Stimulated activated CD4-positive, alpha-beta T cell treated with anti-CD3 and anti-CD28 coated beads, Interleukin-4, amount 100 ng/mL, for 1 hour (primary cell): ENCODE data around the gene TMEM187.
A peak's percentile ranks its signal among the peaks of the same experiment; 100 is the strongest.

Experiments used
- DNase-seq: peaks from one replicate; pipeline ENCODE4 v3.0.0-alpha.2; 2020

The TMEM187 gene, protein sequence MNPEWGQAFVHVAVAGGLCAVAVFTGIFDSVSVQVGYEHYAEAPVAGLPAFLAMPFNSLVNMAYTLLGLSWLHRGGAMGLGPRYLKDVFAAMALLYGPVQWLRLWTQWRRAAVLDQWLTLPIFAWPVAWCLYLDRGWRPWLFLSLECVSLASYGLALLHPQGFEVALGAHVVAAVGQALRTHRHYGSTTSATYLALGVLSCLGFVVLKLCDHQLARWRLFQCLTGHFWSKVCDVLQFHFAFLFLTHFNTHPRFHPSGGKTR

DNA sequence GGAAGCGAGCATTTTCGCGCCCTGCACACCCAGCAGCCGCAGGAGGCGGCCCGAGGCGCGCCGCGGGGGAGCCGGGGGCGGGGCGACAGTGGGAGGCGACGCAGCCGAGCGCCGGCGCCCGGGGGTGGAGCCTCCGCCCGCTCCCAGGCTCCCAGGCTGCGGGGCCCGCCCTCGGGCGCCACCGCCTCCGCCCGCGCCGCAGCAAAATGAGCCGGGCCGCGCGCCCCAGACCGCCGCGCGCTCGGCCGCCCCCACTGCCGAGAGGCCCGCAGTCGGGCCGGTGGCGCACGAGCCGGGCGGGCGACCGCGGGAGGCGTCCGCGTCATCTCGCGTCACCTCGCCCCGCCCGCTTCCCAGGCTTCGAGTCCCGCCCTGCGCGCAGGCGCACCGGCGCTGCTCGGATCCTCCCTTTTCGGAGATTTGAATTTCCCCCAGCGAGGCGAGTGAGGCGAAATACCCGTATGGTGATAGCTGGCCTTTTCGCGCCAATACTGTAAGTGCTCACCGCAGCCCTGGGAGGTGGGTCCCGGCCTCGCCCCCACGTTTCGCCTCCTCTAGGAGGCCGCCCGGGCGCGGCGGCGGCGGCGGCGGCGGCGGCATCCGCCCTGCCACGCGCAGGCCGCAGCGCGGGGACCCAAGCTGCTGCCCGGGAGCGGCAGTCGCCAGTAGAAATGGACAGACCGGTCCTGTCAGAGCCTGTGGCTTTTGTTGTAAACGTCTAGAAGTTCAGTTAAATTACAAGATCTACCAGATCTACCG lies at the start of gene TMEM187:
Gene TMEM187 (plus strand): TSS at position 387 of the 759 bp plus-strand sequence. CDS start 9,309 bp downstream, outside the sequence.
- DNase-seq, result peak; percentile 84

DNA sequence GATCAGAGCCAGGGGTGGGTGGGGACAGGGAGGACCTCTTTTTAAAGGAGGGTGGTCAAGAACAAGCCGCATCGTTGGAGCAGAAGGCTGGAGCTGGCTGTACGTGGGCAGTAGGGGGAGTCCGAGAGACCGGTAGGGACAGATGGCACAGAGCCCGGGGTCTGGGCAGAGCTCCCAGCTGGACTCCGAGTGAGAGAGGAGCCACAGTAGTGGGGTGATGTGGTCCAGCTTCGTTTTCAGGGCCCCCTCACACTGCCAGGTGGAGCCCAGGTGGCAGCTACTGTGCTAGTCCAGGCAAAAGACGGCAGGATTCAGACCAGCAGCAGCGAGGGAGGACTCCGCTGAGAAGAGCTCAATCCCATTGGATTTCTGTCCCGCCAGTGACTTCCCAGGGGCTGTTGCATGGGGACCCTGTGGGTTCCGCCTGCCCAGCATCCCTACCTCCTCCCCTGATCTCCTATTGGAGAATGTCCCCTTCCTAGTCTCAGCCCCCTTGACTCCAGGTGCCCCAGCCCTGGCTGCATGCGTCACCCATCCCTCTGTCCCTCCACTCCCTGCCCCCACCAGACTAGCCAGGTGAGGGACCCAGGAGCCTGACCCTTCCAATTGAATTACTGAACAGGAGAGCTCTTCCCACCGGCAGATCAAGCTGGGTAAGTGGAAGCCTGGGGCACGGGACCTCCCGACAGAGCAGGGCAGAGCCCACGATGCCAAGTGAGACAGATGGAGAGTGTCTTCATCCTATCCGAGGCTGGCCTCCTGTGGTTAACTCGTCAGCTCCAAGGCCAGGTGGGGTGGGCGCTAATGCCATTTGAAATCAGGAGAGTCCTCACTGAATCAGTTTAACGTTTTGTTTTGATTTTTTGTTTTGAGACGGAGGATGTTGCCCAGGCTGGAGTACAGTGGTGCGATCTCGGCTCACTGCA lies 49.4 kb upstream of the TMEM187 start:
- no peak for DNase-seq

DNA sequence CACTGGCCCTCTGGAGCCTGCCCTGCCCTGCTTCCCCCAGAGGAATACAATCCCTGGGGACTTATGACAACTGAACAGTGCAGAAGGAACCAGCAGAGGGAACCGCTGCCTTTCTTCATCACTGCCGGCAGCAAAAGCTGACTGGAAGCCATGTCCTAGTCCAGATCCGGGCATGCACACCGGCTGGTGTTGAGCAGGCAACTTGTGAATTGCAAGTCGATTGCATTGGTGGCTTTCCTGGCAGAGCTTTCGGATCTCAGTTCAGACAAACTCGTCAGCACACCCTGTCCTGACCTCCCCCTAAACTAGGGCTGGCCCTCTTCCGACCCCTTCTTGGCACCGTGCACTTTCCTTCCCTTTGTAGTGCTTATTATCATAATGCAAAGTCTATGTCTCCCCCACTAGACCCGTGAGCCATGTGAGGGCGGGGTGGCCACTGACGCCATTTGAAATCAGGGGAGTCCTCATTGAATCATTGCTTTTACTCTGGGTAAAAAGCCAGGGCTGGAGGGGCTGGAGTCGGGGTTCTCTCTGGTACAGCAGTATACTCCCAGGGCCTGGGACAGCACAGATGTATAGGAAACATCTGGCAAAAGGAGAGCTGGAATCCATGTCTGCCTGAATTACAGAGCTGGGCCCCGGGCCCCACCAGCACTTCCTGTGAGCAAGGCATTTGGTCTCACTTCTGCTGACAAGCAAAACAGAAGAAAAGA lies 48.2 kb upstream of the TMEM187 start:
- peak; percentile 33 for DNase-seq

DNA sequence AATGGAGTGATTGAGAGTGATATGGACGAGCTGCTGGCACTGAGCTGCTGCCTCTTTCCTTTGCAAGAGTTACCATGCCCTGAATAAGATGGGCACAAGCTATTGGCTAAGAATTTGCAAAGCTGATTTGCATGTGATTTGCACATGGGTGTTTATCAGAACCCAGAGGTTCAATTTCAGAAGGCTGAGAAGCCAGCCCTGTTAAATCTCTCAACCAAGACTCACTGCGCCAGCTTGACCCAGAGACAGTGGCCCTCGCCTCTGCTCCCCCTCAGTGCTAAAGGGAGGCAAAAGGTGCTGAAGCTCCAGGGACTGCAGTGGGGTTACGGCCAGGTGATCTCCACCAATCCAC lies 47.2 kb upstream of the TMEM187 start:
- no peak for DNase-seq

DNA sequence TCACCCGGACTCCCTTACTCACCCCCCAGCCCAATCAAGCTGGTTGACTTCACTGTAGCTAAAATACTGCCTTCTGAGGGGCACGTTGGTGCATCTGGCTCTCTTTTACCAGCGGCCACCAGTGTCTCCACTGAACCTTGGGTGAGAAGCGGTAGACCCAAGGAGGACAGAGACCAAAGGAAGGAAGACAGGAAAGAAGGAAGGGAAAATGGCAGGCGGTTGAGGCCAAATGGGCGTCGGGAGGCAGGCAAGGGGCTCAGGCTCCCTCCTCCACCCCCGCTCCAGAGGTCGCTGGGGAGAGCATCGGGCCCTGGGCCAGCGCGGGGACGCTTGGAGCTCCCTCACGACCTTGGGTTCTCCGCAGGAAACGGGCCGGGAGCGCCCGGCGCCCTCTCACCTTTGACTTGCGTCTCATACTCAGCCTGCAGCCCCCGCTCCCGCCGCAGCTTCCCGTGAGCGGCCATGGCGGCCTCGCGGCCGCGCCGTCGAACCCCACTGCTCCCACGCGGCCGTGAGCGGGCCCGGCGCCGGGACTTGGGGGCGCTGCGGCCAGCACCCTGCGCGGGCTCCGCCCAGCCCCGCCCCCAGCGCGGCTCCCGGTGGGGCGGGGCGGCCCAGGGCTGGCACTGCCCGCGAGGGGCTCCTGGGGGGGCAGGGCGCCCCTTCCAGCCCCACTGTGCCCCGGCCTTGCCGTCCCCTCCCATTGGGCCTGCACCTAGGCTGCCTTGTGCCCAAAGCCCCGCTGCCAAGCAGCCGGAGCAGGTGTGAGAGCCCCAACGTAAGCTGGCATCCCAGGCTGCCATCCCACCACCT lies 46.6 kb upstream of the TMEM187 start, which contains the start of gene ARHGAP4:
Gene ARHGAP4 (minus strand): TSS at position 526 of the 813 bp plus-strand sequence. CDS start 62 bp downstream, at position 464.
- peak; percentile 46 for DNase-seq

DNA sequence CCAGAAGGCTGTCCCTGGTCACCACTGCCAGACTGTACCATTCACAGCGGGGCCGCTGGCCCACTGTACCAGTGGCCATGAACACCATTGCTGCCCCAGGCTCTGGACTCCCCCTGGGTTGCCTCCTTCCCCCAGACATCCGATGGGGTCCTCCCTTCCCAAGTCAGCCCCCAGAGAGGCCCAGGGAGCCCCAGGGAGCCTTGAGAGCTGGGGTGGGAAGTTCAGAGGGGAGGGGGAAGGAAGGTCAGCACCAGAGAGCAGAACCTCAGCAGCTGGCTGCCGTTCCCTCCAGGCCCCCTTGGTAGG lies 46.0 kb upstream of the TMEM187 start:
- DNase-seq, result no peak

DNA sequence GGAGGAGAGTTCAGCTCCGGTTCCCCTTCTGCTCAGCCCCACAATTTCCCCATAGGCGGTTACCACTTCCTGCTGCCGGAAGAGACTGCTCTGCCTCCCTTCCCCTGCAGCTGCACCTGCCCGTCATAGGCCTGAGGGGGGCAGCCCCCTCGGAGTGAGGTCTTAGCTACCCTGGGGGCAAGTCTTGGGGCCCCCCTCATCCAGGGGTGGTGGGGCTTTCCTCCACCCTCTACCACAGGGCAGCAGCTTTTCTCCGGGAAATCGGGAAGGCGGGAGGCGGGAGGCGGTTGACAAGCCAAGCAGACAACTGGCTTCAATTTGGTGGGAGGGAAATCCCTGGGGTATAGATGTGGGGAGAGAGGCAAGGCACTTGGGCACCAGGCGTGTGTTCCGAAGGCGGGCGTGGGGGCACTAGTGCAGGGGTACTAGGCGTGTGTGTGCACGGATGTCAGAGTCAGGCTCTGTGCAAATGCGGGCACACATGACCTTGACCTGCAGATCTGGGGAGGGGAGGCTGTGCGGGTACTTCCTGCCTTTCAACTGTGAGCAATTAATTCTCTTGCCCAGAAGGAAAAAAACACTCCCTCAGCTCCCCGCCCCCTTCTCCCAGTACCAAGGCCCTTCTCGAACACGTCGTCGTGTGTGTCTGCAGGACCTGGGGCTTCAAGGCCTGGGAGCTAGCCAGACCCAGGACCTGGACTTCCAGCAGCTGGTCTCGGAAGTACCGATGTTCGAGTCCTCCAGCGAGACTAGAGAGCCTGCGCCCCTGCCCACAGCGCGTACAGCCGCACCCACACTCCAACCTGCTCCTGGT lies 45.5 kb upstream of the TMEM187 start:
- peak; percentile 62 for DNase-seq

DNA sequence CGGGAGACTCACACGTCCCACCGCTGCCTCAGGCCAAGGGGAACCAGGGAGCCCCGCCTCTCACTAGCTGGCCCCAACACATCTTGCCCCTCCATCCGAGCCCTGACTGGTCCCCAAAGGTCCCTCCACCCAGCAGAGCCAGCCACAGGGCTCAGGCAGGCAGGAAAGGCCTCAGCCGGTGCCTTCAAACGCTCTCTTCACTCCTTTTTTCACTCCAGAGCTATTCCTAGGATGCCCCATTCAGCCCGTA lies 45.0 kb upstream of the TMEM187 start:
- no peak for DNase-seq

DNA sequence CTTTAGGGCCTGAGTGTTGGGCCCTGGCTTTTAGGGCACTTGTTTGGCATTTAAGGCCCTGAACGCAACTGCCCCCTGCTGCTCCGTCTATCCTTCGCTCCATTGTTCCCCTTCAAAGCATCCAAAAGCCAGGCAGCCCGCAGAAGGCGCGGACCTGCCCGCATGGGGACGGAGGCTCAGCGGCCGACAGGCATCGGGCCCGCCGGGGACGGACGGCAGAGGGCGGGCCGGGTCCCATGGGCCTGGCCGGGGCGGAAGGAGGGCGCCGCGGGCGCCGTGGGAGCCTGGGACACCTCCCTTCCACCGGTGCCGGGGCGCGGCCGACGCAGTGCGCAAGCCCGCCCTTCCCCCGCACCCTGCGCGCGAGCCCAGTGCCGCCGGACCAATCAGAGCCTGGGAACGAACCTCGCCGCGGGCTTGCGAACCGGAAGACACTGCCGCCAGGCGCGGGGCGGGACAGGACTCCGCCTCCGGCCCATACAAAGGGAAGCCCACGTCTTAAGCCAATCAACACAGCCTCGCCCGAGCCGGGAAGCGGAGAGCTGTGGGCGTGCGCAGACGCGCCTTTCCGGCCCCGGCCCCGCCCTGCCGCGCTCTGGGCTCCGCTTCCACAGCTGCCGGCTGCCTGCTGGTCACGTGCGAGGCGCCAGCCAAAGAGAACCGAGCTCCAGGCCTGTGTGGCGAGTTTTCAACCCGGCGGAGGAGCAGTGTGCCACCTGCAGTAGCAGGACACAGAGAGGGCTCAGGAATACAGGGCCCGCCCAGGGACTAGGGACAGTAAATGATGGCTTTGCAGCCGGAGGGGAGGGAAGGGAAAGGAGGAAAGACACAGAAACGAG lies 44.4 kb upstream of the TMEM187 start:
- DNase-seq, result peak; percentile 88

DNA sequence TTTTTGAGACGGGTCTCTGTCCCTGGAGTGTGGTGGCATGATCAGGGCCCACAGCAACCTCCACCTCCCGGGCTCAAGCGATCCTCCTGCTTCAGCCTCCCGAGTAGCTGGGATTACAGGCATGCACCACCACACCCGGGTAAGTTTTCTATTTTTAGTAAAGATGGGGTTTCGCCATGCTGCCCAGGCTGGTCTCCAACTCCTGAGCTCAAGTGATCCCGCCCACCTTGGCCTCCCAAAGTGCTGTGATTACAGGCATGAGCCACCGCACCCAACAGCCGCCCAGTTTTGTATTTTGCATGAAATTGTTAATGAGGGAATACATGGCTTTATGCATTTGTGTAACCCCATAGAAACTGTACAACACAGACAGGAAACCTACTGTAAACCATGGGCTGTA lies 43.7 kb upstream of the TMEM187 start:
- DNase-seq, result no peak

DNA sequence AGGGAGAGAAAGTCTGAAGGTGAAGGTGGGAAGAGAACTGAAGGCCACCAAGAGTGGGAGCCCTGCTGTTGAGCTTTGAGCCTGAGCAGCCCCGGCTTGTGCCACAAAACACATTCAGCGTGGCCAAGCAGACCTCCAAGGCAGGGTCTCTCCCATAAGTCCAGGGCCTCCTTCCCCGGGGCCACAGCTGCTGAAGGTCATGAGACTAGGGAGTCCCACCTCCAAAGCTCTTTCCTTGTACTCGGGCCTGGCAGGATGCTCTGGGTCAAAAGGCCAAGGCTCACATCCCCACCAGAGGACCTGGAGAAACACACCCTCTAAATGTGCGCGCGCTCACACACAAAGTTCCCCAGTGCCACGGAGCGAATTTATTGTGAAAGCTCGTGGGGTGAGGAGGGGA lies 43.0 kb upstream of the TMEM187 start:
- no peak for DNase-seq

DNA sequence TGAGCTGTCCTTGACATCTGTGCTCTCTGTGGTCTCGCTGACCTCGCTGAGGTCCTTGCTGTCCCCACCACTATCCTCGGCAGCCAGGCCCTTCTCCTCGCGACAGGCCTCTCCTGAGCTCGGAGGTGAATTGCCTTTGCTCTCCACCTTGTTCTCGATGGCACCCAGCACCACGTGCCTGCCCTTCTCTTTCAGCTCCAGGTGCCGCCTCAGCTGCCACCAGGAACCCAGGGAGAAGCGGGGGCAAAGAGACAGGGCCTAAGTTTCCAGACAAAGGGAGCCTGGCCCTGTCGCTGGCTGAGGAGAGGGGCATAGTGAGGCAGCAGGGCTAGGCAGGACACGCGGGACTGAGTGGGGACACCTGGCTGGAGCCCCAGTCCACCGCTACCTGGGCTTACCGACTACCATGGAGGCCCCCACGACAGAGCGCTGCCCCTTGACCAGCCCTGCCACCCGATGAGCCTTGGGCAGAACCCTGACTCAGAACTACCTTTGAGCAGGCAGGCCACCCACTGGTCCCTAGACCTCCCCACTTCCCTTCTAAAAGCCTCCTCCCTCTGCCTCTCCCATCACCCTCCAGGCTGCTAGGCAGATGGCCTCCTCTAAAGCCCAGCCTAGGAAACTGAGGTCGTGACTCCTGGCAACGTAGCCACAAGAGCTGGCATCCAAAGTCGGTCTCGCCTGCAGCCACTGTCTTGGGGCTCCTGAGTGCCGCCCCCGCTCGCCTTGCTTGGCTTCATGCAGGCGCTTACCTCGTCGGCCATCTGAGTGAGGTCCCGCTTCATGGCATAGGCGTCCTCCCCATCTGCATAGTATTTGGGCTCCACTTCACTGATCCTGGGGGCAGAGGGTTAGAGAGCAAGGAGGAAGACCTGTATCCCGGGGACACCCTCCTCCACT lies 42.3 kb upstream of the TMEM187 start:
- no peak for DNase-seq

DNA sequence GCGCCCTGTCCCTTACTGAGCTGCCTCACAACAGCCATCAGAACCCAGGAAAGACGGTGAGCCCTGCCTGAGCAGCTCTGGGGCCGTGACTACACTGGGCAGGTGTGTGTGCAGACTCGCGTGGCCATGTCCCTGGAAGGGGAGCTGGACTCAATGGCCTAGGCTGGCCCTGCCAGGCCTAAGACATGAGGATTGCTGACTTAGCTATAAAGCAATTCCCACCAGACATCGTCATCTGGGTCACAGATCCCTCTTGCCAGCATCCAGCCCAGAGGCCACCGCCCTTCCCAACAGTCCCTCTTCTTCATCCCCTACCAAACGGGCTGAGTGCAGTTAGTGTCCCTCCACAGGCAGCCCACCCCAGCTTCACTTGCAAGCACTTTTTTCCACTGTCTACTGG lies 41.4 kb upstream of the TMEM187 start:
- no peak for DNase-seq

DNA sequence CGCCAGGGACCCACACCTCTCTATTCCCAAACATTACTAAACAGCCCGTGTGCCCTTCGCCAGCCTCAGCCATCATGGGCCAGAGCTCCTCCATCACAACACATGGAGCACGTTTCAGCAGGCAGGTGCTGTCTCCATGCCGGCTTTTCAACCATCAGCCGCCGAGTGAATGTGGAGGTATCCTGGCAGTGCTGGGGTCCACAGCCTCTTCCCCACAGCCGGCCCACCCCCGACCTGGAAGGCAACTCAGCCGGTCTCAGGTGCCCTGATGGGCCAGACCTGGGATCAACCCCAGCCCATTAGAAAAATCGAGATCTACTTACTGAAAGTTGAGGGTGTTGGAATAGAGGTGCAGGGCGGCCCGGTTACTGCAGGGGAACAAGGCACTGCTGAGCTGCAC lies 40.8 kb upstream of the TMEM187 start:
- no peak for DNase-seq

DNA sequence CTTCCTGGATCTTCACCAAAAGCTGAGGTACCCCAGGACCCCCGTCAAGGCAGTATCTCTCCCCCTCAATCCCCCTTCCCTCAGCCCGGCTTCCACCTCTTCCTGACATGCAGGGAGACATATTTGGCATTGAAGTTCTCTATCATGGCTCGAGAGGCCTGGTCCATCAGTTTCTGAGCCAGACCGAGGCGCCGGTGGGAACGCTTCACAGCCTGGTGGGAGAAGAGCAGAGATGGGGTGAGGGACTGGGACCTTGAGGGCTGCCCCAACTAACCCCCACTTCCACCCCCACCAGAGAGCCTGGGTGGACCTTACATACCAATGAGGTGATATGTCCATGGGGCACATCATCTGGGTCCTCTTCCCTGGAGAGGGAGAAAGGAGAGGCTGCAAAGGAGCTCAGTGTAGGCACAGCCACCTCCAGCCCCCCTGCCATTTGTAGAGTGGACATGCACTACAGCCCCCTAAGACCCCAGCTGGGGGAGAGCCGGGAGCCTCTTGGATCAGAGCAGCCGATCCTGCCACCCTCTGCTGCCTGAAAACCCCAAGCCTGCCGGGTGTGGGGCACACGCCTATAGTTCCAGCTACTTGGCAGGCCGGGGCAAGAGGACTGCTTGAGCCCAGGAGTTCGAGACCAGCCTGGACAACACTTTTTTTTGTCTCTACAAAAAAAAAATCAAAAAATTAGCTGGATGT lies 40.2 kb upstream of the TMEM187 start:
- DNase-seq, result no peak

DNA sequence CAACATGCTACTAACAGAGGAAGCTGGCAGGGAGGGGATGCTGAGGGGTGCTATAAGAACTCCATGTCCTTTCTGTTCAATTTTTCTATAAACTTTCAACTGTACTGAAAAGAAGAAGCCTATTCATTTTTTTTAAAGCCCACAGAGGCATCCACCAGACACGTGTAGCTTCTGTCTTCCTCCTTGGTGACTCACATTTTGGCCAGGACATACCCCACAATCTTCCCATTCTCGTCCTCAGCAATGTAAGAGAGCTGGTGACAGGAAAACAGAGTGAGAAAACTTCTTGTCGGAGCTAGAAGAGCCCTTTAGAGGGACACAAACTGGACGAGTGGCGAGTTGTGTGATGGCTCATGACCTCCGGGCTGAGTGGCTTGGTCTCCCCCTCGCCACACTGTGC lies 38.8 kb upstream of the TMEM187 start:
- no peak for DNase-seq

DNA sequence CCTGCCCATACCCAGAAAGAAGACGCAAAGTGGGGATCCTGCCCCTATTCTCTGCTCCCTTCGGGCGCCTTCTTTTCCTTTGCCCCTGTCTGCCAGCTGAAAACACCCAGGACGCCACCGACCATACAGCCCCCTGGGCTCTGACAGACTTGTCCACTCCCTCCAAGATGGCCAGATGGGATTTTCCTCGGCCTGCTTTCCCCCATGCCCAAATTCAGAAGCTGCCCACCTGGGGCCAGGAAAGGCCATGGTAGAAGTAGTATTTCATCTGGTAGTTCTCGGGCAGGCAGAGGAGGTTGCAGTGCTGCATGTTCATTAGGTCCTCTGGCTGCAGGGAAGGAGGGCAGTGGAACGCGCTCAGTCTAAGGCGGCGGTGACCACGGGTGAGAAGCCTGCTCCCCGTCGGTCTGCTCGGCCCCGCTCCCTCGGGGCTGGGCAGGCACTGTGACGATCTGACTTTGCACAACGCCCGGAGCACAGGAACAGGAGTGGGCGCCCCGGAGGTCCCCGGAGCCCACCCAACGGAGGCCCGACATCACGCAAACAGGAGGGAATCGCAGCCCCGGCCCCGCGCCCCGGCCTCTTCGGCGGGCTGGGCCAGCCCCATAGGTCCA lies 38.3 kb upstream of the TMEM187 start:
- no peak for DNase-seq

DNA sequence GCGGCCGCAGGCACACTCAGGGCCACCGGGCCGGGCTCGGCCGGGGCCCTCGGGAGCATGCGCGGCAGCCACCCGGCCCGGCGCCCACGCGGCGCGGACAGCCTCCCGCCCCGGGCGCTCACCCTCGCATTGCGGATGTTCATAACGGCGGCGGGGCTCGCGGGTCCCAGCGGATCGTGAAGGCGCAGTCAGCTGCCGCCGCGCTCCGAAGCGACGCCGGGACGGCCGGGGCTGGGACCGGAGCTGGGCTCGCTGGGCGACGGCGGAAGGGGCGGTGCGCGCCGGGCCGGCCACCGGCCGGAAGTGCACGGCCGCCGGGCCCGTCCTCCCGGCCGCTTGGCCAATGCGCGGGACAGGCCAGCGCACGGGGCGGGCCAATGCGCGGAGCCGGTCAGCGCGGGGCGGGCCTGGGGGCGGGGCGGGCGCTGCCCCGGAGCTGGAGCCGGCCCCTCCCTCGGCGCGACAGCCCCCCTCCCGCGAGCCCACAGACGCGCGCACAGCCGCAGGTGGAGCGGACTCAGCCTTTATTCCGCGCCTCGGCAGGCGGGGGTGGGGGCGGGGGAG lies 37.7 kb upstream of the TMEM187 start, which contains the start of gene NAA10:
Gene NAA10 (minus strand): TSS at position 276 of the 564 bp plus-strand sequence. CDS start 133 bp downstream, at position 143.
- DNase-seq, result peak; percentile 63
